IMR-90 (cell line): Measurements from ENCODE around the gene MRPS18A.

Source experiments
- CTCF ChIP-seq: conservative IDR thresholded peaks from 2 replicates; pipeline ENCODE4 v1.5.1; 2012; ENCODE audit warnings: mild to moderate bottlenecking, low read depth, low read length, improper control_type of control experiment
- MAZ ChIP-seq: IDR thresholded peaks from 2 replicates; pipeline ENCODE4 v1.6.1; 2012; ENCODE audit warnings: low read depth, mild to moderate bottlenecking, low read length, improper control_type of control experiment, moderate library complexity, borderline replicate concordance
- RAD21 ChIP-seq: IDR thresholded peaks from 2 replicates; pipeline ENCODE4 v1.6.1; 2012; ENCODE audit warnings: low read length, improper control_type of control experiment

DNA sequence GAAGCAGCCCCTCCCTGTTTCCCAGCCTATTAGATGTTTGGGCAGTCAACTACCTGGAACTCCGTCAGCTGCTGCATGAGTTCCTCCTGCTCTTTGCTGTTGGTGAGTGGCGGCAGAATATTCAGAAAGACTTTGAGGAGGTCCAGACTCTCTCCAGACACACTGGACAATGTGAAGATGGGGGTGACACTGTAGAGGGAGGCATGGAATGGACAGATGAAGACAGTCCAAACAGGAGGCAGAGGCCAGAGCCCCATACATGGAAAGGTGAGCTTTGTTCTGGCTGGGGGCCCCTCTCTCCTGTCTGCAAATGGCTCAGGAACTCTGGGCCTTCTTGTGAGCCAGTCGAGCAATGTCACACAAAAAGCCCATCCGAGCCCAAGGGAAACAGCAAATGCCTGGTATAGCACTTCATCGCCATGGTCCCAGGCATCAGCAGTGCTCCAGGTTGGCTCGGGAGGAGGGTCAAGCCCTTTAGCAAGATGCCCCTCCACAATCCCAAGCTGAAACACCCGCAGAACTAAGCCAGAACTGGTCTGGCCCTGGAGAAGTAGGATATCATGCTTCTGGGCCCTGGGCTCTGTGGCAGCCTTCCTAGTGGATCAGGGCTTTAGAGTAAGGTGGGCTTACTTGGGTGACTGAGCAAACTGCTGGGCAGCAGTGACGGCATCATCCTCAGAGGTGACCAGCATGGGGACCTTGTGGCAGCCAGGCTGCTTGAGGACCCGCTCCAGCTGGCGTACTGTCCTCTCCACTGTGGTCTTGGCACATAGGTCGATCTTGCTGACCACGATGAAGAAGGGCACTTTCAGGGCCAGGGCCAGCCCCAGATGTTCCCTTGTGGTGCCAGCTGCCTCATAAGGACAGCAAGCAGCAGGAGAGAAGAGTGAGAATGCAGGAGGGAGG lies 63.5 kb downstream of the MRPS18A start:
- TF ChIP-seq CTCF (no peak), RAD21 (no peak), MAZ (no peak)
